ENCODE results near the gene IL13RA1.

GRCh38 chrX:118739577-118739976 lies 12.2 kb downstream of the IL13RA1 start:
- TF ChIP-seq POLR2AphosphoS5 (IDR thresholded peaks at IDR 0.05) (no peak), CTCF (IDR thresholded peaks at IDR 0.05) (no peak)

Measured in stomach (tissue), 4 donors.